Left cardiac atrium (tissue), 4 donors: Measurements from ENCODE around the gene DDX10. TPM values are rescaled to one million over a fixed set of nuclear protein-coding genes. Genes with fewer than 3 reads are reported as not detected.
"Not testable (repeated sequence)": the region's sequence is repeated elsewhere in the genome, so short reads cannot be mapped to it uniquely, and the experiment has no call there.

ENCODE experiments used
- ATAC-seq, 2 donors: fragments of 200-7000 bp; cut with Tn5 transposase; one replicate each; pipeline ENCODE4 v1.9.1; 2020; ENCODE audit warnings: mild to moderate bottlenecking in 2 of 2, moderate library complexity in 2 of 2
- DNase-seq: peaks from one replicate; pipeline ENCODE4 v3.0.0-alpha.2; 2020
- intact Hi-C, 2 donors: fragments of 100-400 bp; cut with DNase I; formaldehyde crosslinking; loops; one replicate each; pipeline versions ENCODE4 v1.14.1 to v1.15.1; 2022 to 2023
- total RNA-seq, 2 donors: library from RNA; stranded (reverse); fragmentation: NEBNext Ultra II Directional; extraction: Animal tissue kit (Norgen Biotek cat#: 25700); gene quantifications; one replicate each; pipeline ENCODE4 v1.2.1, GENCODE V29; 2021
- donor health status: DM: no; HTN: yes; CAD: no.
- donor health status: DM: no; HTN: yes; CAD: no; lungs with severe emphysema.
- donor health status: DM: yes; HTN: yes; CAD: no.
- donor health status: Dilated cardiomyopathy.

The DDX10 gene
- total RNA-seq, 2 donors from 2014 or later, result 13.5 to 19.8 TPM

GRCh38 chr11:108797578-108798100 is 132.8 kb downstream of the DDX10 start:
- intact Hi-C loops, result no loop called here
- ATAC-seq (no peak), DNase-seq (no peak)

DNA sequence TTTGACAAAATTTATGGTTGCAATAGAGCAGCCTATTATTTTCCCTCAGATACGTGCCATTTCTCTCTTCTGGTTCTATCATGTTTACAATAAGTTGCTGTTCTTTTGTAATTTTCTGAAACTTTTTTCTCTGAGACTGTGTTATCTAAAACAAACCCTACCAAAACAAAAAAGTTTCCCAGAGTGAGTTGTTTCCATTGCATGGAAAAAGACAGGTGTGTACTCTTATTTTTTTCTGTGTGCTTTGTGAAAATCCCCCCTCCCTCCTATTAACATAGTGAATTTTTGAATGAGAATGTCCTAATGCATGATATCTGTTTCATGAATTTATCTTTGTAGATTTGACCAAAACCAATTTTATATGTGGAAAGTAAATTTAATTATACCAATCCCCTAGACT is 137.6 kb downstream of the DDX10 start:
- ATAC-seq (no peak), DNase-seq (no peak)
- intact Hi-C loops, result no loop called here

- intact Hi-C loops, result no loop called here
- DNase-seq (no peak), ATAC-seq (no peak)
Measured at GRCh38 chr11:108803776-108804175, 138.9 kb downstream of the DDX10 start.

DNA sequence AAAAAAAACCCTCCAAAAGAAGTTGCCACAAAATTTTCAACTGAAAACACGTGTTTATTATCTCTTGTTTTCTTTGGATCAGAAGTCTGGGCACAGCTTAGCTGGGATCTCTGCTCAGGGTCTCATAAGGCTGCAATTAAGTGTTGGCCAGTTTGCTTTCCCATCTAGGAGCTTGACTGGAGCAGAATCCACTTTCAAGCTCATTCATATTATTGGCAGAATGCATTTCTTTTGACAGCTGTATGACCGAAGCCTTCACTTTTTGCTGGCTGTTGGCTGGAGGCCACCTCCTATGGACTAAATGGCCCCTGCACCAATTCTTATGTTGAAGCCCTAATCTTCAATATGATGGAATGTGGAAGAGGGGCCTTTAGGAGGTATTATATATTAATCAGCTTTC is 139.6 kb downstream of the DDX10 start:
- DNase-seq (no peak), ATAC-seq (peak in 1 of 2 donors; percentile 34)
- intact Hi-C loops, result no loop called here

DNA sequence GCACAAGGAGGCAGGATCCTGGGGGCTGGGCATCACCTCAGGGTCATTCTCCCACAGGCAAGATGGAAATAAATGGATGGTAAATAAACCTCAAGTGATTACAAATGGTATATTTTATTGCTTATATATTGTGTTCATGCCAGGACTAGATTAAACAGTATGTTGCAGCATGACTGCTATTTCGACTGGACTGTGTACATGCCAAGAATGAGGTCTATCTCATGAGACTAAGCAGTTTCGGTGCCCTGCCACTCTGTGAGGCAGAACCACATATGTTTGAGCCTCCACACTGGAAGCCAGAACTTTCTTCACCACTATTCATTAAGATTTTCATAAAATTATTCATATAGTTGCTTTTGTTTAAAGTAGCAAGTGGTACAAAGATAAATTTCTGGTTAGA is 140.2 kb downstream of the DDX10 start:
- intact Hi-C loops, result no loop called here
- DNase-seq, result no peak
- ATAC-seq, result no peak

GRCh38 chr11:108807262-108807661 is 142.4 kb downstream of the DDX10 start:
- intact Hi-C loops, result no loop called here
- DNase-seq (no peak), ATAC-seq (no peak)

- intact Hi-C loops, result no loop called here
- ATAC-seq (no peak), DNase-seq (no peak)
Measured at GRCh38 chr11:108813086-108813485, 148.2 kb downstream of the DDX10 start.

DNA sequence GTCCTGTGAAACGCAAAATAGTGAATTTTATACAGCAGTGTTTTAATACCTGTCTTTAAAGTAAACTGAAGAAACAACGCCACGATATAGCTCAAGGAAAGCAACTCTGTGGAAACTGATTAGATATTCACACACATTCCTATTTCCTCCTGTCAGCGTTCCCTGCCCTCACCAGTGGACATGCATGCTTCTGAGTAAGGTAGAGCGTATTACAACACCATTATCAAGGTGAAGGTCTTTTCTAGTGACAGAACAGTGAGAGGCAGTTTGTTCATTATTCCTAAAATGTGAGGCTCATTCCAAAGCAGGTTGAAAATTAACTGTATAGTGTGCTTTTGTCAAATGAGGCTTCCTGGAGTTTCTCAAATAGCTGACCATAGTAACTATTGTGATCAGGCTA is 153.1 kb downstream of the DDX10 start:
- no peak for DNase-seq
- no peak for ATAC-seq
- intact Hi-C loops, result no loop called here

GRCh38 chr11:108818971-108819370 is 154.1 kb downstream of the DDX10 start:
- intact Hi-C loops, result no loop called here
- ATAC-seq, result no peak
- no peak for DNase-seq

DNA sequence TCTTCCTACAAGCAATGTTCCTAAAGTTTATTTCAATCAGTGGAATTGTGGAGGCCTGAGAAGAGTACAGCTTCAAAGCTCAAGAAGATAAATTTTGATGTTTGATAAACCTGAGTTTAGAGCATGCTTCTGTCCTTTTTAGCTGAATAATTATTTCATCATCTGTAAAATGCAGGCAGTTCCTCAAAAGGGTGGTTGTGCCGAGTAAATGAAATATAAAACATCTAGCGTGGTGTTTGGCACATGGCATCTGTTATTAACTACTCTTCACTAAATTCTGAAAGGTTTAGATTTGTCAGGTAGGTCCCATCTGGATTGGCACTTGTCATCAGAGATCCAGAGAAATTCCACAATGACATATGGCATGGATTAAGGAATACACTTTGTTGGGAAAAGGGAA is 155.1 kb downstream of the DDX10 start:
- ATAC-seq (no peak), DNase-seq (no peak)
- intact Hi-C loops, result no loop called here

- ATAC-seq, intact Hi-C loops, DNase-seq: not testable (repeated sequence)
Measured at GRCh38 chr11:108823960-108824359, 159.1 kb downstream of the DDX10 start.

- intact Hi-C loops, result no loop called here
- ATAC-seq (no peak), DNase-seq (no peak)
Measured at GRCh38 chr11:108824545-108824944, 159.7 kb downstream of the DDX10 start.

DNA sequence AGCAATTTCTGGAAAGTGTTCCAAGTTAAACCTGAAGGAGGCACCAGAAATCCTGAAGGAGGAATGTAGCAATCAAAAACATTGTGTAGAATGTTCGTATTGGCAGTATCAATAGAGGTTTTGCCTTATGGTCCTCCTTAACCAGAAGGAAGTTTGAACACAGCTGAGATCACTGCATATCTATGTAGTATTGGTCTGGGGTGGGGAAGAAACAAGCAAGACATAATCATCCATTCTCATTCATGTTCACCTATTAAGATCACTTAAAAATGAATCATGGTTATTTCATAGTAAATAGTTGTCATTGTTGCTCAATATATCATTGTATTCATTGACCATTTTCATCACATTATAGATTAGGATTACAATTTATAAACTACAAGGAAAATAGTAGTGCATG is 160.5 kb downstream of the DDX10 start:
- intact Hi-C loops, result no loop called here
- ATAC-seq (no peak), DNase-seq (no peak)

- DNase-seq (no peak), ATAC-seq (no peak)
- intact Hi-C loops, result no loop called here
Measured at GRCh38 chr11:108826136-108826535, 161.3 kb downstream of the DDX10 start.

GRCh38 chr11:108835624-108836023 is 170.8 kb downstream of the DDX10 start:
- intact Hi-C loops, result no loop called here
- no peak for DNase-seq
- no peak for ATAC-seq

- ATAC-seq (no peak), DNase-seq (no peak)
- intact Hi-C loops, result no loop called here
Measured at GRCh38 chr11:108836541-108836940, 171.7 kb downstream of the DDX10 start.

- ATAC-seq, result no peak
- intact Hi-C loops, result no loop called here
- no peak for DNase-seq
Measured at GRCh38 chr11:108838102-108838791, 173.4 kb downstream of the DDX10 start.

- no peak for ATAC-seq
- intact Hi-C loops, result no loop called here
- DNase-seq, result no peak
Measured at GRCh38 chr11:108838792-108839105, 173.9 kb downstream of the DDX10 start.

DNA sequence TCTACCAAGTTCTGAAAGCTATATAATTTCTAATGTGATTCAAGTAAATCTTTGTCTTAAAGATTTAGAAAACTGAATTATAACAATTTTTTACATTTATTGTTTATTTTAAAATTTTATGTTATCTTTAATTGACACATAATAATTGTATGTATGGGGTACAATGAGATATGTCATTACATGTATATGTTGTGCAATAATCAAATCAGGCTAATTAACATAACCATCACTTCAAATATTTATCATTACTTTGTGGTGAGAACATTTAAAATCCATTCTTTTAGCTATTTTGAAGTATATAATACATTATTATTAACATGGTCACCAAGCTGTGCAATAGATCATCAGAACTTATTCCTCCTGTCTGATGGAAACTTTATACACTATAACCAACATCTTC is 181.1 kb downstream of the DDX10 start:
- intact Hi-C loops, result no loop called here
- no peak for ATAC-seq

DNA sequence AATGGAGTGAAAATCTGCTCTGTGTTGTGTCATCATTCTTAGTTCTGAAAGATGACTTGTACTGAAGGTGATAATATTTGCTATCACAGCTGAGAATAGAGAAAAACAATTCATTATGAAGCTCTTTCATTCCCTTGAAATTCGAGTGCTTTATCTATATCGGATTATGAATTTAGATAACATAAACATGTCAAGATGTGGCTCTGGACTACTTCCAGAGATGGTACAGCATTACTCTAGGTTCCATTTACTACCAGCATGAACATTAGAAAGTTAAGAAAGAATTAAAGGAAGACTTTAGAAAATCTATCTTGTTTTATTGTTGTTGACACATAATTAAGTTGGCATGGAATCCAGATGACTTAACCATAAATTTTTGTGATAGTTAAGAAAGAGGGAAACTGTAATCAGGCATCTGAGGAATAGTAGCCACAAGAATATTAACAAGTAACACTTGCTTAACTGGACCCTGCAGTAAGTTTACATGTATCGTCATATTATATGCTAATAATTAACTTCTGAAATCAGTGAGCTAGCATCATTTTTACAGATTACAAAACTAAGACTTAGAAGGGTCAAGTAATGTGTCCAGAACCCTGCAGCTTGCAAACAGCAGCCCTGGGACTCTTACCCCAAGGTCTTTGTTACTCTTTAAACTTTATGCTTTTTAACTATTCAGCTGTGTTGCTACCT is 182.6 kb downstream of the DDX10 start:
- DNase-seq, result no peak
- intact Hi-C loops, result no loop called here
- ATAC-seq, result no peak

More for the DNA sequence above, 181.1 kb downstream of the DDX10 start:
- DNase-seq, result no peak

GRCh38 chr11:108851781-108852180 is 186.9 kb downstream of the DDX10 start:
- no peak for DNase-seq
- no peak for ATAC-seq
- intact Hi-C loops, result no loop called here
